22Rv1 (cell line): ENCODE data around the gene FAM204A.

Experiments
- H3K27ac ChIP-seq: fragments of 450-650 bp; 2 replicates; pipeline ENCODE4 v1.5.1; 2017
- ZFX ChIP-seq: fragments of 450-650 bp; IDR thresholded peaks from 2 replicates; pipeline ENCODE4 v1.6.1; 2017; ENCODE audit warnings: antibody characterized with exemption, borderline replicate concordance
- TF ChIP-seq, protein P1 (sequence below): fragments of 450-650 bp; IDR thresholded peaks from 2 replicates; pipeline ENCODE4 v1.5.1; 2017; ENCODE audit warnings: mild to moderate bottlenecking

FAM204A gene

DNA sequence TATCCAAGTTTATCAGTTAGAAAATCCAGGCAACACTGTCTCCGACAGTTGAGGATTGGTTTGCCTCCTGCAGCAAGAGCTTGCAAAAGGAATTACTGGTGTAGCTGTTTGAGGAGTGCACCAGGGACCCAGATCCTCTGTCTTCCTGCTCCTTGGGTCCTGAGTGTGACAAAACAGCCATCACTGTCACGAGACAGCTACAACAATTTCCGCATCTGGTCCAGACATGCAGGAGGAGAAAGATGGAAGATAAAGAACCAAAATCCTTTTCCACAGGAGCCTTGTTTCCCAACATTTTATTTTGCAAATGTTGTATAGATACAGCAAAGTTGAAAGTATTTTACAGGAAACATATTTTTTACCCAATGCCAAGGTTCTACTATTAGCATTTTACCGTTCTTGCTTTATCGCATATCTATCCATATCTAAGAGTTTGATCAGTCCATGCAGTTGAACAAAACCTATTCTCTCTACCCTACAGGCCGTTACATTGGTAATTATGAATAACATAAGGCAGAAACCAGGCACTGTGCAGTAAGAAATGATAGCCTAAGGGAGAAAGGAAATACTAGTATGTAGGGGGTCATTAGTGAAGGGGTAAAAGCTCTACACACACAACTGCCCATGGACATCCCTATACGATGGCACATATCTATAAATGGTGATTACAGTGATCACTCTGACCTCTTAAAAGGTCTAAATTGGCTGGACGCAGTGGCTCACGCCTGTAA is 54.9 kb downstream of the FAM204A start:
- H3K27ac ChIP-seq: no peak overlapping the region
- TF ChIP-seq, protein P1, sequence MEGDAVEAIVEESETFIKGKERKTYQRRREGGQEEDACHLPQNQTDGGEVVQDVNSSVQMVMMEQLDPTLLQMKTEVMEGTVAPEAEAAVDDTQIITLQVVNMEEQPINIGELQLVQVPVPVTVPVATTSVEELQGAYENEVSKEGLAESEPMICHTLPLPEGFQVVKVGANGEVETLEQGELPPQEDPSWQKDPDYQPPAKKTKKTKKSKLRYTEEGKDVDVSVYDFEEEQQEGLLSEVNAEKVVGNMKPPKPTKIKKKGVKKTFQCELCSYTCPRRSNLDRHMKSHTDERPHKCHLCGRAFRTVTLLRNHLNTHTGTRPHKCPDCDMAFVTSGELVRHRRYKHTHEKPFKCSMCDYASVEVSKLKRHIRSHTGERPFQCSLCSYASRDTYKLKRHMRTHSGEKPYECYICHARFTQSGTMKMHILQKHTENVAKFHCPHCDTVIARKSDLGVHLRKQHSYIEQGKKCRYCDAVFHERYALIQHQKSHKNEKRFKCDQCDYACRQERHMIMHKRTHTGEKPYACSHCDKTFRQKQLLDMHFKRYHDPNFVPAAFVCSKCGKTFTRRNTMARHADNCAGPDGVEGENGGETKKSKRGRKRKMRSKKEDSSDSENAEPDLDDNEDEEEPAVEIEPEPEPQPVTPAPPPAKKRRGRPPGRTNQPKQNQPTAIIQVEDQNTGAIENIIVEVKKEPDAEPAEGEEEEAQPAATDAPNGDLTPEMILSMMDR: no peak
- TF ChIP-seq ZFX: no peak

DNA sequence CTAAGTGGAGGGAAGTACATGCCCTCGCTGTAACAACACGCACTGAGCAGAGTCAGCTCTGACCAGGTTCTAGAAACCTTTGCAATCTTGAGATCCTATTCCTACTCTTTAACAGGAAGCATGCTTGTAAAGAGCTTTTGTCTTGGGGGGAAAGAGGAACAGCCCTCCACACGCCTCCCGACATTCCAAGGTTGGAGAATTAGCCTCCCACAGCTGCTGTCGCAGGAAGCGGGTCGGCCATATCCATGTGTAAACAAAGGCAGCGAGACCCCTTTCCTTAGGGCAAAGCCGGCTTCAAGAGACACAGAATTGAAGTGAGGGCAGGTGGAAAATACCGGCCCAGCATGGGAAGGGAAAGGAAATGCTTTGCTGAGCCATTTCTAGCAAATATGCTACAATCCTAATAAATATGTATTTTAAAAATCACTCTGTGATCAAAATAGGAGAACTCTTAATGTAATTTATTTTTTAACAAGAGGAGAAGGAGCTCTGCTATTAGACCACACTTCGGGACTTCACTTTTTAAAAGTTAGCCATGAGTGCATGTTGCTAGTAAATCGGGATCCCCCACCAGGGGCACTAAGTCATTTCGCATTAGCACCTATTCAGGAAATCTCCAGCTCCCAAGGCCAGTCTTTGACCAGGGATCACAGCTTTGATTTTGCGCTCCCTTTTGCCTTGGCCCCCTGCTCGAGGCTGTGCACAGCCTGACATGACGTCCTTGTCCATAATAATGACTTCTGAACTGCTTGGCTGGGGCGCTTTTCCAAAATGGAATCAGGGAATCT is 55.9 kb downstream of the FAM204A start:
- no peak overlapping the region for H3K27ac ChIP-seq
- TF ChIP-seq, protein P1: no peak
- no peak for TF ChIP-seq ZFX

DNA sequence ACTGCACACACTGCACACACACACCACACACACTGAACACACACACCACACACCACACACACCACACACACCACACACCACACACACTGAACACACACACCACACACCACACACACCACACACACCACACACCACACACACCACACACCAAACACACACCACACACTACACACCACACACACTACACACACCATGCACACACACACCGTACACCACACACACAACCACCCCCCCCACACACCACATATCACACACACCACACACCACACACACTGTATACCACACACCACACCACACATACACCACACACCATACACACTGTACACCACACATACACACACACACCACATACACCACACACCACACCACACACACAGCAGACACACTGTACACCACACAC is 59.5 kb downstream of the FAM204A start:
- H3K27ac ChIP-seq: no peak overlapping the region
- no peak for TF ChIP-seq ZFX
- TF ChIP-seq, protein P1: no peak

DNA sequence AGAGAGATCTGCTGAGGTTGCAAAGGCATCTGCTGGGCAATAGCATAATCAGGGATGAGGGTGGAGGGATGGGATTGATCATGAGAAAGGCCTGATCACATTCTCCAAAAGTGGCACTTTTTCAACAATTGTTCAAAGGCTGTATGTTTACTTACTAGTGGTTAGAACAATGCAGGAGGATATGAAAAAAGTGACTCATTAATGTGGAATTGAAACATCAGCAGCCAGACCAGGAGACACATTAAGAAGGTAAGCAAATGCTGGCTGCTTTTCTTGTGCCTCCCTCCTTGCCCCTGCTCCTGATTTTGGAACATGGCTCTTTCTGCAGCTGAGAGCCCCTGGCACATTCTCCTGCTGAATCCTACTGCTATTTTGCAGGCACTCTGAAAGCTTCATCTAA is 63.5 kb downstream of the FAM204A start:
- no peak overlapping the region for H3K27ac ChIP-seq
- TF ChIP-seq, protein P1: no peak
- TF ChIP-seq ZFX: no peak

DNA sequence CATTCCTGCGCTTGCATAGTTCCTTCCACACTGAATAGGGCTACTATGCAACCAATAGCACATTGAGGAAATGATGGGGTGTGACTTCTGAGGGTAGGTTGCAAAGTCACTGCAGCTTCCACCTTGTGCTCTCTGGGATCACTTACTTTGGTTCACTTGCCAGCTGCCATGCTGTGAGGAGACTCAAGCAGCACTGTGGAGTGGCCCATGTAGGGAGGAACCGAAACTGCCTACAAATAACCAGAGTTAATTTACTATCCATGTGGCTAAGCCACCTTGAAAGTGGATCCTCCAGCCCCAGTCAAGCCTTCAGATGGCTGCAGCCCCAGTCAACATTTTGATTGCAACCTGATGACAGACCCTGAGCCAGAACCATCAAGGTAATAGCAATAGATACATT is 64.3 kb downstream of the FAM204A start:
- TF ChIP-seq, protein P1: no peak
- no peak for TF ChIP-seq ZFX
- H3K27ac ChIP-seq: no peak overlapping the region

DNA sequence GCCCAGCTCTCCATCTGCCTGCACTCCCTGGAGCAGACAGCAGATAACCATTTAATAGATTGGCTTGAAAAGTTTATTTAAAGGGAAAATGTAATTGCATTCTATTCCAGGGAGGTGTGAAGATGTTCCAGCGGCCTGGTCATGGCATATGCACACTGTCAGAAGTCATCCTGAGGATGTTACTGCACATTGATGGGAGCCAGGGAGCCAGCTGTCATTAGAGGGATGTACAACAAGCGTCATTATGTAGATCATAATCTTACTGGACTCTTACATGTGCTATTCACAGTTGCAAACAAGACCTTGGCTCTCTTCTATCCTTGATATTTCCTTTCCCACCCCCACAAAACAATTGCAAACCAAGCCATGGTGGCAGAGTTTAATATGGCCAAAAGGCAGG is 65.4 kb downstream of the FAM204A start:
- no peak overlapping the region for H3K27ac ChIP-seq
- TF ChIP-seq, protein P1: no peak
- TF ChIP-seq ZFX: no peak

DNA sequence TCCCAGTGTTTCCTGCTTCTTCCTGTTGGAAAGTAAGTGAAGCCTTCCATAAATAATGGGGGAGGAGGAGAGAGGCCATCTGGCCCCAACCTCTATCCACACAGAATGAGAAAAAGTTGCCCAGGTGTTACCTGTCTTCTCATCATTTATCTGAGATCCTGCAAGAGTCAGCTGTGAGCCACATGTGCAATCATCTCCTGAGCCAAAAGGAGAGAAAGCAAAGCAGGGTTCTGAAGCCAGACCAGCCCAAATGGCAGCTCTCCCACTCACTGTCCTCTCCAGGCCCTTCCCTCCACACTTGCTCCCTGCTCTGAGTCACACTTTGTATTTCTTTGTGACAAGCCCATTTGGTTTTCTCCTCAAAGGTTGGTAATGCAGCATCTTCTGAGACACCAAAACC is 65.9 kb downstream of the FAM204A start:
- TF ChIP-seq ZFX: no peak
- TF ChIP-seq, protein P1: no peak
- no peak overlapping the region for H3K27ac ChIP-seq
